SK-N-SH (cell line): ENCODE data around the gene ARRDC3. TPM values are rescaled to one million over a fixed set of nuclear protein-coding genes. Genes with fewer than 3 reads are reported as not detected.

ENCODE experiments used
- CTCF ChIA-PET: fragments of 300-600, 350-600 bp; formaldehyde crosslinking; extraction: SDS; loops from one replicate; lab custom pipeline; 2021; lab: Yijun Ruan, JAX
- POLR2A ChIA-PET: fragments of 350-600 bp; sonication (Branson Sonifier 250); formaldehyde crosslinking; extraction: SDS; loops from one replicate; lab custom pipeline; 2020; ENCODE audit warnings: antibody characterized with exemption, inconsistent platforms; lab: Yijun Ruan, JAX
- DNase-seq: peaks from one replicate; pipeline ENCODE4 v3.0.0; 2012
- H2AFZ ChIP-seq: fragments of 200-600 bp; sonication (generic); 2 replicates; pipeline ENCODE4 v1.8.1; 2016; ENCODE audit warnings: antibody characterized with exemption, mild to moderate bottlenecking, low read depth
- H3F3A ChIP-seq: fragments of 200-600 bp; sonication (generic); replicated peaks from 2 replicates; pipeline ENCODE3; 2016; ENCODE audit warnings: antibody characterized with exemption, mild to moderate bottlenecking; ENCODE audit not compliant: insufficient read depth
- H3K27ac ChIP-seq, 2 experiments: fragments of 200-500 bp in 1 of 2; fragments of 200-600 bp in 1 of 2; sonication (Bioruptor generic) in 1 of 2; sonication (generic), shearing (Covaris generic) in 1 of 2; 2 replicates each; pipeline versions ENCODE4 v1.5.1 to v1.6.1; 2014 to 2016; ENCODE audit warnings: low read depth in 2 of 2, inconsistent platforms in 1 of 2, low read length in 1 of 2, mild to moderate bottlenecking in 1 of 2, mixed read lengths in 1 of 2
- H3K27me3 ChIP-seq: fragments of 200-600 bp; sonication (generic), shearing (Covaris generic); 2 replicates; pipeline ENCODE4 v1.6.1; 2016; ENCODE audit warnings: mixed run types; ENCODE audit not compliant: insufficient read depth
- H3K36me3 ChIP-seq, 2 experiments: fragments of 200-500 bp in 1 of 2; fragments of 200-600 bp in 1 of 2; sonication (Bioruptor generic) in 1 of 2; sonication (generic) in 1 of 2; replicated peaks in 1 of 2; 2 replicates each; pipeline versions ENCODE3 to v1.5.1; 2014 to 2016; ENCODE audit warnings: low read length in 1 of 2, mild to moderate bottlenecking in 1 of 2; ENCODE audit not compliant: insufficient read depth in 2 of 2, control insufficient read depth in 1 of 2
- H3K4me1 ChIP-seq, 2 experiments: fragments of 200-500 bp in 1 of 2; fragments of 200-600 bp in 1 of 2; sonication (Bioruptor generic) in 1 of 2; sonication (generic), shearing (Covaris generic) in 1 of 2; 2 replicates each; pipeline versions ENCODE4 v1.5.1 to v1.6.1; 2014 to 2016; ENCODE audit warnings: low read depth in 1 of 2, low read length in 1 of 2, mixed run types in 1 of 2; ENCODE audit not compliant: insufficient read depth in 2 of 2, control insufficient read depth in 1 of 2
- H3K4me2 ChIP-seq: fragments of 200-600 bp; sonication (generic), shearing (Covaris generic); 2 replicates; pipeline ENCODE4 v1.6.1; 2017; ENCODE audit warnings: mixed run types
- H3K4me3 ChIP-seq, 2 experiments: fragments of 200-500 bp in 1 of 2; fragments of 200-600 bp in 1 of 2; sonication (Bioruptor generic) in 1 of 2; sonication (generic), shearing (Covaris generic) in 1 of 2; 2 replicates each; pipeline versions ENCODE4 v1.5.1 to v1.8.1; 2014 to 2016; ENCODE audit warnings: low read depth in 2 of 2, inconsistent platforms in 1 of 2, low read length in 1 of 2, mild to moderate bottlenecking in 1 of 2, mixed read lengths in 1 of 2, moderate library complexity in 1 of 2
- H3K79me2 ChIP-seq: fragments of 200-600 bp; sonication (generic); 2 replicates; pipeline ENCODE4 v1.8.1; 2017; ENCODE audit warnings: mild to moderate bottlenecking; ENCODE audit not compliant: insufficient read depth
- H3K9ac ChIP-seq: fragments of 200-600 bp; sonication (generic); 2 replicates; pipeline ENCODE4 v1.6.1; 2017; ENCODE audit warnings: mixed run types
- H3K9me2 ChIP-seq: fragments of 200-600 bp; sonication (generic); 2 replicates; pipeline ENCODE4 v1.6.1; 2017; ENCODE audit warnings: mixed run types
- H3K9me3 ChIP-seq: fragments of 200-600 bp; sonication (generic); 2 replicates; pipeline ENCODE4 v1.6.1; 2017; ENCODE audit warnings: mixed run types, mild to moderate bottlenecking, moderate library complexity
- H4K20me1 ChIP-seq: fragments of 200-600 bp; sonication (generic); 2 replicates; pipeline ENCODE4 v1.6.1; 2017; ENCODE audit warnings: mild to moderate bottlenecking, mixed run types; ENCODE audit not compliant: insufficient read depth
- CHD2 ChIP-seq: fragments of 150-350 bp; IDR thresholded peaks from 2 replicates; pipeline ENCODE4 v1.6.1; 2018; ENCODE audit warnings: low read length; ENCODE audit not compliant: partially characterized antibody
- FOXJ3 ChIP-seq: sonication (generic); formaldehyde crosslinking; IDR thresholded peaks from 2 replicates; pipeline ENCODE4 v1.5.1; 2020; ENCODE audit warnings: mild to moderate bottlenecking, missing genetic modification reagents
- MXI1 ChIP-seq: IDR thresholded peaks from 2 replicates; pipeline ENCODE4 v1.6.1; 2012; ENCODE audit warnings: mild to moderate bottlenecking, low read depth, low read length, improper control_type of control experiment
- NFIC ChIP-seq: IDR thresholded peaks from 2 replicates; pipeline ENCODE4 v1.4.0; 2012; ENCODE audit warnings: borderline replicate concordance
- RAD21 ChIP-seq: IDR thresholded peaks from 2 replicates; pipeline ENCODE4 v1.6.1; 2012; ENCODE audit warnings: mild to moderate bottlenecking, low read length
- RFX5 ChIP-seq: IDR thresholded peaks from 2 replicates; pipeline ENCODE4 v1.6.1; 2012; ENCODE audit warnings: mild to moderate bottlenecking, improper control_type of control experiment, low read length
- RXRA ChIP-seq: IDR thresholded peaks from 2 replicates; pipeline ENCODE4 v1.4.0; 2012; ENCODE audit warnings: low read depth, mild to moderate bottlenecking, borderline replicate concordance
- SIN3A ChIP-seq: IDR thresholded peaks from 2 replicates; pipeline ENCODE4 v1.6.1; 2012; ENCODE audit warnings: low read depth, mild to moderate bottlenecking, low read length, moderate library complexity, borderline replicate concordance
- SMC3 ChIP-seq: IDR thresholded peaks from 2 replicates; pipeline ENCODE4 v1.6.1; 2012; ENCODE audit warnings: low read depth, low read length, improper control_type of control experiment
- YY1 ChIP-seq: IDR thresholded peaks from 2 replicates; pipeline ENCODE4 v1.4.0; 2012; ENCODE audit warnings: low read depth, mild to moderate bottlenecking
- WGBS: methylation state at CpG from one replicate; pipeline ENCODE4 v1.1.6; 2017; ENCODE audit warnings: low lambda C conversion rate; 5-methylcytosine and 5-hydroxymethylcytosine counted together
- polyA plus RNA-seq, 3 experiments: library from polyadenylated mRNA; depleted of rRNA; stranded (reverse); fragments of >200 nt; gene quantifications; 2 replicates each; pipeline ENCODE4 v1.2.3, GENCODE V29; 2012
- TF ChIP-seq, protein P1 (sequence below): IDR thresholded peaks from 2 replicates; pipeline ENCODE4 v1.4.0; 2012; ENCODE audit warnings: low read depth, borderline replicate concordance
- TF ChIP-seq, protein P2 (sequence below): fragments of 200-600 bp; sonication (generic); IDR thresholded peaks from 2 replicates; pipeline ENCODE4 v1.6.1; 2017; ENCODE audit warnings: antibody characterized with exemption, mild to moderate bottlenecking, moderate library complexity
- TF ChIP-seq, protein P3 (sequence below): fragments of 150-350 bp; IDR thresholded peaks from 2 replicates; pipeline ENCODE4 v1.6.1; 2017; ENCODE audit warnings: antibody characterized with exemption, low read length, low read depth, borderline replicate concordance
- TF ChIP-seq, protein P4 (sequence below): IDR thresholded peaks from 2 replicates; pipeline ENCODE4 v1.4.0; 2012; ENCODE audit warnings: low read depth

ARRDC3 gene
- polyA plus RNA-seq, 1 of the 3 experiments (the other 2 are of a cell fraction) = 26.0 TPM

DNA sequence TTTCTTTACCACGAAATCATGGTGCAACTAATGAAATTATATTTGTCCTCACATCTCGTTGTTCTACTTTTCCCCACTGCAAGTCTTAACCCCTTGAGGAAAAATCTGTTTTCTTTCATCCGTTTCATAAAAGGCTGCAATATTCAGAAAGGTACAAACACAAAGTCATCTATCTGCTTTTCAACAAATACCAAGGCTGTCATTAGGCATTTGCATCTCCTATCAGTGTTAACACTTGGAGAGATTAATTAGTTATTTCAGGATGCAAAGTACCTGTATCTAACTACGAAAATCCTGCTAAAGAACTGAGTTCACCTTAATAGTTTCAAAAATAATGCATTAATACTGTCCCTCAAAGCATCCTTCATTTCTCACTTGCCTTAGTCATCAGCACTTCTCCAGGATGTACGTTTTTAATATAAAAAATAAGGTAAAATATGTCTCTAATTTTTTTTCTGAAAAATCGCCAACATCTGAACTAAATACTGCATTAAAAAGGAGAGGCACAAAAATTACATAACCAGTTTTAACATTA lies 1.8 kb downstream of the ARRDC3 start:
- H3K4me2 ChIP-seq = peak overlapping the region; percentile 82
- H3K4me1 ChIP-seq = peaks cover 14 to 17% of the 10 kb centered on the region in 2 experiments
- H4K20me1 ChIP-seq = peaks cover 19% of the 10 kb centered on the region; the same call in 1 of the 2 replicates
- WGBS = 0% methylated on average over 6 of the region's 6 CpGs
- CTCF ChIA-PET = interaction anchor here (0.9 kb wide), 1 partner anchor 449 kb away, joined by 6 read pairs; no protein-coding TSS in a partner anchor
- peaks cover 51% of the 10 kb centered on the region for H3F3A ChIP-seq
- H3K36me3 ChIP-seq = peaks cover 23 to 31% of the 10 kb centered on the region in 2 experiments
- peak overlapping the region; percentile 100 for H3K27ac ChIP-seq
- no peaks in the 10 kb centered on the region for H3K9me2 ChIP-seq
- no peak for TF ChIP-seq MXI1
- TF ChIP-seq YY1 = no peak
- no peak for TF ChIP-seq FOXJ3
- TF ChIP-seq, protein P1, sequence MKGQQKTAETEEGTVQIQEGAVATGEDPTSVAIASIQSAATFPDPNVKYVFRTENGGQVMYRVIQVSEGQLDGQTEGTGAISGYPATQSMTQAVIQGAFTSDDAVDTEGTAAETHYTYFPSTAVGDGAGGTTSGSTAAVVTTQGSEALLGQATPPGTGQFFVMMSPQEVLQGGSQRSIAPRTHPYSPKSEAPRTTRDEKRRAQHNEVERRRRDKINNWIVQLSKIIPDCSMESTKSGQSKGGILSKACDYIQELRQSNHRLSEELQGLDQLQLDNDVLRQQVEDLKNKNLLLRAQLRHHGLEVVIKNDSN = no peak
- no peak for TF ChIP-seq NFIC
- TF ChIP-seq RXRA = no peak
- TF ChIP-seq, protein P2, sequence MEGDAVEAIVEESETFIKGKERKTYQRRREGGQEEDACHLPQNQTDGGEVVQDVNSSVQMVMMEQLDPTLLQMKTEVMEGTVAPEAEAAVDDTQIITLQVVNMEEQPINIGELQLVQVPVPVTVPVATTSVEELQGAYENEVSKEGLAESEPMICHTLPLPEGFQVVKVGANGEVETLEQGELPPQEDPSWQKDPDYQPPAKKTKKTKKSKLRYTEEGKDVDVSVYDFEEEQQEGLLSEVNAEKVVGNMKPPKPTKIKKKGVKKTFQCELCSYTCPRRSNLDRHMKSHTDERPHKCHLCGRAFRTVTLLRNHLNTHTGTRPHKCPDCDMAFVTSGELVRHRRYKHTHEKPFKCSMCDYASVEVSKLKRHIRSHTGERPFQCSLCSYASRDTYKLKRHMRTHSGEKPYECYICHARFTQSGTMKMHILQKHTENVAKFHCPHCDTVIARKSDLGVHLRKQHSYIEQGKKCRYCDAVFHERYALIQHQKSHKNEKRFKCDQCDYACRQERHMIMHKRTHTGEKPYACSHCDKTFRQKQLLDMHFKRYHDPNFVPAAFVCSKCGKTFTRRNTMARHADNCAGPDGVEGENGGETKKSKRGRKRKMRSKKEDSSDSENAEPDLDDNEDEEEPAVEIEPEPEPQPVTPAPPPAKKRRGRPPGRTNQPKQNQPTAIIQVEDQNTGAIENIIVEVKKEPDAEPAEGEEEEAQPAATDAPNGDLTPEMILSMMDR = no peak
- TF ChIP-seq RAD21 = no peak
- TF ChIP-seq, protein P3, sequence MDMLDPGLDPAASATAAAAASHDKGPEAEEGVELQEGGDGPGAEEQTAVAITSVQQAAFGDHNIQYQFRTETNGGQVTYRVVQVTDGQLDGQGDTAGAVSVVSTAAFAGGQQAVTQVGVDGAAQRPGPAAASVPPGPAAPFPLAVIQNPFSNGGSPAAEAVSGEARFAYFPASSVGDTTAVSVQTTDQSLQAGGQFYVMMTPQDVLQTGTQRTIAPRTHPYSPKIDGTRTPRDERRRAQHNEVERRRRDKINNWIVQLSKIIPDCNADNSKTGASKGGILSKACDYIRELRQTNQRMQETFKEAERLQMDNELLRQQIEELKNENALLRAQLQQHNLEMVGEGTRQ = no peak
- TF ChIP-seq SMC3 = no peak
- TF ChIP-seq, protein P4, sequence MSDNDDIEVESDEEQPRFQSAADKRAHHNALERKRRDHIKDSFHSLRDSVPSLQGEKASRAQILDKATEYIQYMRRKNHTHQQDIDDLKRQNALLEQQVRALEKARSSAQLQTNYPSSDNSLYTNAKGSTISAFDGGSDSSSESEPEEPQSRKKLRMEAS = no peak
- no peak for TF ChIP-seq RFX5
- no peak for TF ChIP-seq CHD2
- TF ChIP-seq SIN3A = no peak
- H3K79me2 ChIP-seq = peaks cover 68% of the 10 kb centered on the region
- peak overlapping the region; percentile 100 for H3K9ac ChIP-seq
- no peaks in the 10 kb centered on the region for H3K9me3 ChIP-seq
- H2AFZ ChIP-seq = no peak overlapping the region
- POLR2A ChIA-PET = interaction anchor here (0.6 to 2.0 kb wide), 17 partner anchors 10 to 449 kb away, joined by 3 to 19 read pairs (median 4); no protein-coding TSS in a partner anchor
- peak overlapping the region; percentile 89 to 94 for H3K4me3 ChIP-seq
- no peak for DNase-seq
- no peaks in the 10 kb centered on the region for H3K27me3 ChIP-seq
